GM10847 (cell line): ENCODE measurements around the gene BCL2L1.

Experiments used
- POLR2A ChIP-seq: IDR thresholded peaks from 2 replicates; pipeline ENCODE4 v1.6.1; 2011; ENCODE audit not compliant: insufficient read length; ENCODE audit errors: extremely low read depth

Gene BCL2L1

DNA sequence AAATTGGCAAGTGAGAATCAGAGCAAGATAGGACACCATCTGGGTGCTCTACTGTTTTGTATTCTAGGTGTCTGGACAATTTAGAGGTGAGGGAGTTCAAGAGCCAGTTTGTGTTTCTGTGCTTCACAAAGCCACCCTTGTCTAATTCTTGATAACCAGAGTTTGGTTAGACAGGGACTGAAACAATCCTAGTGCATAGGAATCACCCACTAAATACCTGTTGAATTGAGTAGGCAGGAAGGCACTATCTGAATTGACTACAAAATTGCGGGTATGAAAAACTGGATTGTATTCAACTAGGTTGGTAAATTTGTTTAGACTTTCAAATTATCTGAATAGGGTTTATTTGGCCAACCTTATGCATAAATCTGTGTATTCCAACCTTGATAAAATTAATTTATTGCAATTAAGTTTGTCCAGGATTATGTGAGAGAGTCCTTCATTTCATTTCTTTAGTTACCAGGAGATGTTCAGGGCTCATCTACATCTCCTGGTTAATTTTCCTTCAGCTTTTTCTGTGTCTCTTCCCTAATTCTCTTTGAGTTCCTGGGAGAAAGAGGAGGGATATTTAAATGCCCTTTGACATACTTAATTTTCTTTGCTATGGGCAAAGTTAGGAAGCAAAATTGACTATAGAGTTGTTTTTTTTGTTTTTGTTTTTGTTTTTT lies 18.1 kb upstream of the BCL2L1 start:
- no peak for TF ChIP-seq POLR2A

- no peak for TF ChIP-seq POLR2A
Observed at GRCh38 chr20:31740208-31740607, 17.5 kb upstream of the BCL2L1 start.

DNA sequence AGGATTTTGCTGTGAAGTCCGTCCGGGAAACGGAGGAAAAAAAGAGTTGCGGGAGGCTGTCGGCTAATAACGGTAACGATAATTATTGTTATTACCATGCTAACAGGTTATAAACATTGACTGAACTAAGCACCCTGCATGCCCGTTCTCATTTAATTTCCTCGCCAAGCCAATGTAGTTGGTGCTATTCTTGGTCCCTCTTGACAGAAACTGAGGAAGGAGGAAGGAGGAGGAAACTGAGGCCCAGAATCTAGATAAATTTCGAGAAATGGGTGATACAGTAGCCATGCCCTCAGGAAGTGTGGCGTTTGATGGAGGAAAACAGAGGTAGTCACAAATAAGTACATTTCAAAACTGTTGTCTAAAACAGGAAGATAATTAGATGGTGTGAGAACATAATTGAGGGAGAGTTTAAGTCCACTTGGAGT lies 16.9 kb upstream of the BCL2L1 start:
- no peak for TF ChIP-seq POLR2A

DNA sequence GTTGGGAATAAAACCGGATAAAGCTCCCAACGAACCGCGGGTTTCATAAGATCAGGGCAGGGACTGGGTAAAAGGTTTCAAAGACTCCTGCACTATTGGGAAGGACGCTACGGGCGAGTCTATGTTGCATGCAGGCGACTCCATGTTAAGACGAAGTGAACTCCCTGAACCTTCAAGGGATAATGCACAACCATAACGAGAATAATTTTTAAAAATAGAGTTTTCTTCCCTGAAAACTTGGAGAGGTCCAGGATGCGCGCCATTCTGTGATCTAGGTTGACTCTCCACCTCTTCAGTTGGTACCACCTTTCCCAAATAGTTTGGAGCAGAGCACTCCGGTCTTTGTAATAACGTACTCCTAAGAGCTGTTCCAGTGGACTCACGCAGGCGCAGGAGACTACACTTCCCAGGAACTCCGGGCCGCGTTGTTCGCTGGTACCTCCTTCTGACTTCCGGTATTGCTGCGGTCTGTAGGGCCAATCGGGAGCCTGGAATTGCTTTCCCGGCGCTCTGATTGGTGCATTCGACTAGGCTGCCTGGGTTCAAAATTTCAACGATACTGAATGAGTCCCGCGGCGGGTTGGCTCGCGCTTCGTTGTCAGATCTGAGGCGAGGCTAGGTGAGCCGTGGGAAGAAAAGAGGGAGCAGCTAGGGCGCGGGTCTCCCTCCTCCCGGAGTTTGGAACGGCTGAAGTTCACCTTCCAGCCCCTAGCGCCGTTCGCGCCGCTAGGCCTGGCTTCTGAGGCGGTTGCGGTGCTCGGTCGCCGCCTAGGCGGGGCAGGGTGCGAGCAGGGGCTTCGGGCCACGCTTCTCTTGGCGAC lies 16.3 kb upstream of the BCL2L1 start, which contains the start of gene TPX2:
TPX2 (plus strand) TSS at position 562 of the 821 bp plus-strand sequence. CDS start 18,187 bp downstream, outside the sequence.
- TF ChIP-seq POLR2A: peak; percentile 41

DNA sequence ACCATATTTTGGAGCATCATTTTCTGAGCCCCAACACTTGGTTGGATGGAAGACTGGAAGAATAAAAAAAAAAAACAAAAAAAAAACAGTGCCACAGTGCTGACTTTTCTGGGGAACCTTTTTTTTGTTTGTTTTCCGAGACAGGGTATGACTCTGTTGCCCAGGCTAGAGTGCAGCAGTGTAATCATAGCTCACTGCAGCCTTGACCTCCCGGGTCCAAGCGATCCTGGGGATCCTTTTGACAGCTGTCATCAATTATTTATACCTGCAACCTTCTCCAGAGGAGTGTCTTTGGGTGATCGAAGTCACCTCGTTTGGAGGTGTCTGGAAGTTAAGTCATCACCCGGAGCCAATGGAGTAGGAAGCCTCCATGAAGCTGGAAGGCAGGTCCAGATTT lies 8.7 kb upstream of the BCL2L1 start:
- TF ChIP-seq POLR2A: no peak

GRCh38 chr20:31723319-31724078 lies 831 bp upstream of the BCL2L1 start:
- peak; percentile 56 for TF ChIP-seq POLR2A

- no peak for TF ChIP-seq POLR2A
Observed at GRCh38 chr20:31723069-31723318, 326 bp upstream of the BCL2L1 start.

DNA sequence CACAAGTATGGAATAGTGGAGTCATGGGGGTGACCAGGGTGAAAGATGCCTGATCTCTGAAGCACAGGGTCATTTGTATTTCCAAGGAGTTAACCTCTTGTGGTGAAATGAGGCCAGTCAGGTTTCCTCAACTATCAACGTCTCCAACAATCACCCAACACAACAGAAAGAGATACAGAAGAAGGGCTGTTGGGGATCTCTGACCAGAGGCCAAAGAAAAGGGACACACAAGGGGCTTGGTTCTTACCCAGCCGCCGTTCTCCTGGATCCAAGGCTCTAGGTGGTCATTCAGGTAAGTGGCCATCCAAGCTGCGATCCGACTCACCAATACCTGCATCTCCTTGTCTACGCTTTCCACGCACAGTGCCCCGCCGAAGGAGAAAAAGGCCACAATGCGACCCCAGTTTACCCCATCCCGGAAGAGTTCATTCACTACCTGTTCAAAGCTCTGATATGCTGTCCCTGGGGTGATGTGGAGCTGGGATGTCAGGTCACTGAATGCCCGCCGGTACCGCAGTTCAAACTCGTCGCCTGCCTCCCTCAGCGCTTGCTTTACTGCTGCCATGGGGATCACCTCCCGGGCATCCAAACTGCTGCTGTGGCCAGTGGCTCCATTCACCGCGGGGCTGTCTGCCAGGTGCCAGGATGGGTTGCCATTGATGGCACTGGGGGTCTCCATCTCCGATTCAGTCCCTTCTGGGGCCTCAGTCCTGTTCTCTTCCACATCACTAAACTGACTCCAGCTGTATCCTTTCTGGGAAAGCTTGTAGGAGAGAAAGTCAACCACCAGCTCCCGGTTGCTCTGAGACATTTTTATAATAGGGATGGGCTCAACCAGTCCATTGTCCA lies 1.0 kb downstream of the BCL2L1 start:
- no peak for TF ChIP-seq POLR2A

DNA sequence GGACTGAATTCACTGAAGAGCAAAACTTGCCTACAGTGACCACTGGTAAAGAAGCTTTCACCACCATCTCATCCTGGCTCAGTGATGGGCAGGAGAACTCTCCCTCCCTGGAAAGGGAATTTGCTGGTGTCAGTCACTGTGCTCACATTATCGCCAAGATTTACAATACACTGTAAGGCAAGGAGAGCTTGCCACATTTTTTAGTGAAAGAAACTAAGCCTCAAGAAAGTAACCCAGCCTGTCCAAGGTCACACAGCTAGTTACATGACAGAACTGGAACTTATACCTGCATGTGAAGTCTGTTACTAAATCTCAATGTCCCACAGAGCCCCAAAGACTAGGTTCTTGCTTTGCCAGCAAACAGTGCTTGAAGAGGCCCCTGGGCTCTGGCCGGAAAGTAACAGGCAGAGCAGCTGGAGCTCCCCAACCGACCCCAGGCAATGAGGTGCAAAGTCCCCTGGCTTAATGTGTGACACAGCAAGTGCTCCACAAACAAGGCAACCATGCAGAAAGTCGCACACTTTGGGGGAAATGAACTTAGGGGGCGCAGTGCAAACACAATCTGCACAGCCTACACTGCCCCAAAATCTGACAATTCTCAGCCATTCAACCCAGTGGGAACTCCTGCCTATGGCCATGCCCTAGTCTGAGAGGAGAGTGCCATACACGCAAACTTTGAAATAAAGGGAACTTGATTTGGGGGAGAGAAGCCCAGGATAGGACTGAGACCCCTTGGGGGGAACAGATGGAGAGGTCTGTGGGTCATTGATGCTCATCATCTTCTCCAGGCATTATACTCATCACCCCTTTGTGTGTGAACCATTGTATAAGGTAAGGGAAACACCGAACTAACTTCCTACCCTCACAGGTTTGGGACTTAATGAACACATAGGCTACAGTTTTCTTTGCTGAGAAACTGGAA lies 1.9 kb downstream of the BCL2L1 start:
- TF ChIP-seq POLR2A: no peak

DNA sequence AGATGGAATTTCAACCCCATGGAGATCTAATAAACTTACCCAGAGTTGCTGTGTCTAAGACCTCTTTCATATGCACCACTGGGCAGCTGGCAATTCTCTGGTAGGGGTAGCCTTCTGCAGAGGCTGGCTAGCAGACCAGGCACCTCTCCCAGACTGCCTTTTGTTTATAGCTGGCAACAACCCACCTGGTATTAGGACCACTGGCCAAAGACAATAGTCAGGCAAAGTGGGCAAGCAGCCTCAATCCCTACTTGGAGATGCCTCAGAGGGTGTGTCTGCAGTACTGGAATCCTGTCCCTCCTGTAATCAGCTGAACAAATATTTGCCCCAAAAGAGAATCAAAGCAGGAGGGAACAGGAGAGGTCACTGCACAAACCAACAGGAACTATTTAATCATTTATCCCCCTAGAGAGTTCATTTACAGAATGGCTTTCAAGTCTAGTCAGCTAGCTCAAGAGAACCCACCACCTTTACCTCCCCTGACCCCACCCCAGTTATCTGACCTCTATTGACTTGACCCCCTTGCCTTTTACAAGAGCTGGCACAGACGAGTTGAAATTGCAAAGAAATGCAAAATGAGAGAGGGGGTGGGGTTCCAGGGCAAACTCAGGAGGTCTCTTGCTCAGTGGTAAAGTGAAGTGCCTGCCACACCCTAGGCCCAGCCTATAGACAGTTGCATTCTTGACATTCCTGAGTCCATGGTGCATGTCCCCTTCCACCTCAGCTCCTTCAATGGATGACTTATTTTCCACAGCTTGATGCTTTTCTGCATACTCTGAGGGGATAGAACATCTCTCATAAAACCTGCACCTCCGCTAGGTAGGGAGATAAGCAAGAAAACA lies 2.8 kb downstream of the BCL2L1 start:
- TF ChIP-seq POLR2A: no peak

DNA sequence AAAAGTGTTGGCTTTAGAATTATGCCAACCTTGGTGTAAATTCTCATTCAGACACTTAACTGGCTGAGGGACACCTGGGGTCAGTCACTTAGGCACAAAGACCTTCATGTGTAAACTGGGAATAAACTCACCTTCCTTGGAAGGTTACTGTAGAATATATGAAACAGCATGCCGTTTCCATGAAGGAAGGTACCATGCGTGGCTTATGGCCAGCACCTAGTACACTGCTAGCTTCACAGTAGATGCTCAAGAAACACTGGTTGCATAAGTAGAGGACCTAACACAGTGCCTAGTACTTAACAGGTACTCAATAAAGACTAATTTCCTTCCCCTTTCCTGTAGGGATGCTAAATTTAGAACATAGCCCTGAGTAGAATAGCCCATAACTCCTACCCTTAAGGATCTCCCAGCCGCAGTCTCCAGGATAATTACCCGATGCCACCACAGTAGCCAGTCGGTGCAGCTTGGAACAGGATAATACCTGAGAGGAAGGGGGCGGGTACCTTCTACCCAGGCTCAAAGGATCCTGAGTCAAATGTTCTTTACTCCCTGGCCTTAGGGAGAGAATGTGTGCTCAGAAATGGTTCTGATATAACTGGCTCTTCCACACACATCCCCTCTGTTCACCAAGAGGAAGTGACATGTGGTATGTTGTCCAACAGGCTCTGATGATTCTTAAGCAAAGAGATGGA lies 3.6 kb downstream of the BCL2L1 start:
- no peak for TF ChIP-seq POLR2A

DNA sequence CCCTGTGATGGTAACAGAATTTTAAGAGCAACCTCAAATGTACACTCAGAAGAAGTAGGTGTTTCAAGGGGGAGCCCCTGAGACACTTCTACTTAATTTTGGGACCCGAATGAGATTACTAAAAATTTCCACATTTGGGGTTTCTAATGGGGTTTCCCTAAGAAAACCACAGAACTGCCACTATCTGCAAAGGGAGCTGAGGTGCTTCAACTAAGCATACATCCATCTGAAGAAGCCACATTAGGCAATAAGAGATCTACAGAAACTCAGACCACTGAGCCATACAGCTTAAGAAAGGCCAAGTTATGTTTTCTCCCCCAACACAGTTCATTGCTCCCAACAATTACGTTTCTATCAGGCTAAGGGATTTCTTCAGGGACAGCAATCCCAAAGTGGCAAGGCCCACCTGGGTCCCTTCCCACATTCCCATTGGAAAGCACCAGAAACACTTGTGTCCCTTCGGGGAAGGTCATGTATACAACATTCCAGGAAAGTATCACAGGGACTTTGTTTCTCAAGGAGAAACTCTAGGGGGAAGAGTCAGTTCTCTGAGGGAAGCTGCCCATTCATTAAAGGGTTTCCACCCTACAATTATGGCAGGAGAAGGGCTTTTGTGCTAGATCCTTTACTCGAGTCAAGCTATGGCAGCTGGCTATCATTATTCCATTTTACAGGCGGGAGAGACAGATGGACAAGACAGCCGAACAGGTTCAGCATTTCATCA lies 5.0 kb downstream of the BCL2L1 start:
- TF ChIP-seq POLR2A: no peak
